NCI-H1694 treated with DMSO at 0.1 percent for 48 hours (cell line): ENCODE data around the gene OPHN1.

ENCODE experiments used
- DNase-seq: peaks from one replicate; lab custom pipeline; 2025; lab: John Stamatoyannopoulos, UW

Gene OPHN1, protein sequence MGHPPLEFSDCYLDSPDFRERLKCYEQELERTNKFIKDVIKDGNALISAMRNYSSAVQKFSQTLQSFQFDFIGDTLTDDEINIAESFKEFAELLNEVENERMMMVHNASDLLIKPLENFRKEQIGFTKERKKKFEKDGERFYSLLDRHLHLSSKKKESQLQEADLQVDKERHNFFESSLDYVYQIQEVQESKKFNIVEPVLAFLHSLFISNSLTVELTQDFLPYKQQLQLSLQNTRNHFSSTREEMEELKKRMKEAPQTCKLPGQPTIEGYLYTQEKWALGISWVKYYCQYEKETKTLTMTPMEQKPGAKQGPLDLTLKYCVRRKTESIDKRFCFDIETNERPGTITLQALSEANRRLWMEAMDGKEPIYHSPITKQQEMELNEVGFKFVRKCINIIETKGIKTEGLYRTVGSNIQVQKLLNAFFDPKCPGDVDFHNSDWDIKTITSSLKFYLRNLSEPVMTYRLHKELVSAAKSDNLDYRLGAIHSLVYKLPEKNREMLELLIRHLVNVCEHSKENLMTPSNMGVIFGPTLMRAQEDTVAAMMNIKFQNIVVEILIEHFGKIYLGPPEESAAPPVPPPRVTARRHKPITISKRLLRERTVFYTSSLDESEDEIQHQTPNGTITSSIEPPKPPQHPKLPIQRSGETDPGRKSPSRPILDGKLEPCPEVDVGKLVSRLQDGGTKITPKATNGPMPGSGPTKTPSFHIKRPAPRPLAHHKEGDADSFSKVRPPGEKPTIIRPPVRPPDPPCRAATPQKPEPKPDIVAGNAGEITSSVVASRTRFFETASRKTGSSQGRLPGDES

DNA sequence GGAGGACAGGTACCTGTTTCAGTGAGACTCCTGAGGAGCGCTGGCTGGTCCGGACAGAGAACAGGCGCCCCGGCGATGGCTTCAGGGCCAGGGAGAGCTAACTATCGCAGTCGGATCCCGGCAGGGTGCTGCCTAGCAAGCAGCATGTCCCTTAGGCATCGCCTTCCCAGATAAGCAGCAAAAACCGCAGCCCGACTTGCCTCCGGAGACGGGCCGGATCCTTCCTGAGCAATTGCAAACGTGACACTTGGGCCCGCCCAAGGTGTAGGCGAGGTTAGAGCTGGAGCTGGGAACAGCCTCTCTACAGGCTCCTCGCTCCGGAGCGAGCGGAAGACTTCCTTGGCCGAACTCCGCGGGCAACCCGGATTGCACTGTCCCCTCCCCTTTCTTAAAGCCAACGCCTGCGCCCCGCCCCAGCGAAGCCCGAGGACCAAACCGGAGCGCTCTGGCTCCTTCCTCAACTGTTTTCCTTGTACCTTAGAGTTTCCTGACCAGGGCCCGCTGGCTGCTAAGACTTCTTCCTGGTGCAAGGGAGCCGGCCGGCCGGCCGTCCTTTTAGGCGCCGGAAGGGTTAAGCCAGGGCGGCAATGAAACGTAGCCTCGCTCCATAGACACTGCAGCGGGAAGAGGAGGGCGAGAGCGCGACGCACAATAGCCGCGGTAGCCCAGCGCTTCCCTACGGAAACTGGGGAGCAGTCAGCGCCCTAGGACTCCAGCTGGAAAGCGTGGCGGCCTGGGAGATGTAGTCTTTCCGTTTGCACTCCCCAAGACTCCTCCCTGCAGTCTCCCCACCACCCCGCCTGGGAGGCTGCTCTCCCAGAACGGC, at the start of gene OPHN1:
Gene OPHN1, minus strand, starts transcription at position 341 of the 826 bp plus-strand sequence. CDS start 475 bp downstream, outside the sequence.
- peak; percentile 17 for DNase-seq

DNA sequence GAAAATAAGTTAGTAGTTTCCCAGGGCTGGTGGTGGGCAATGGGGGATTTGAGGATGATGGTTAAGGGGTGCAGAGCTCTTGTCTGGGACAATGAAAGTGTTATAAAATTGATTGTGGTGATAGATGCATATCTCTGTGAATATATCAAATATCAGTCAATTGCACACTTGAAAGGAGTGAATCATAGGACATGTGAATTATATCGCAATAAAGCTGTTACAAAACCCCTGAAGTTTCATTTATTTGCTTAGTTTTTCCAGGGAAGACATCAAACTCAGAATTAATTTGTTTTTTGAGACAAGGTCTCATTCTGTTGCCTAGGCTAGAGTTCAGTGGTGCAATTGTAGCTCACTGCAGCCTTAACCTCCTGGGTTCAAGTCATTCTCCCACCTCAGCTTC, 47.7 kb upstream of the OPHN1 start:
- DNase-seq: no peak

DNA sequence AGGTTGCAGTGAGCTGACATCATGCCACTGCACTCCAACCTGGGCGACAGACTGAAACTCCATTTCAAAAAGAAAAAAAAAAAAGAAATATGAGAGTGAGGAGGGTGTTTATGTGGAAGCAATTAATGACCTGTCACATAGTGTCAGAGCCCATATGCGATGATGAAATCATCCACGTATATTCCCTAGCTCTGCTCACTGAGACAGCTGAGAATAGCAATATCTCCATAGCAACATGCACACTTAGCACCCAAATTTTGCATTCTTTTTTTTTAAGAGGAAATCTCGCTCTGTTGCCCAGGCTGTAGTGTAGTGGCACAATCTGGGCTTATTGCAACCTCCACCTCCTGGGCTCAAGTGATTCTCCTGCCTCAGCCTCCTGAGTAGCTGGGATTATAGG, 31.5 kb upstream of the OPHN1 start:
- no peak for DNase-seq

DNA sequence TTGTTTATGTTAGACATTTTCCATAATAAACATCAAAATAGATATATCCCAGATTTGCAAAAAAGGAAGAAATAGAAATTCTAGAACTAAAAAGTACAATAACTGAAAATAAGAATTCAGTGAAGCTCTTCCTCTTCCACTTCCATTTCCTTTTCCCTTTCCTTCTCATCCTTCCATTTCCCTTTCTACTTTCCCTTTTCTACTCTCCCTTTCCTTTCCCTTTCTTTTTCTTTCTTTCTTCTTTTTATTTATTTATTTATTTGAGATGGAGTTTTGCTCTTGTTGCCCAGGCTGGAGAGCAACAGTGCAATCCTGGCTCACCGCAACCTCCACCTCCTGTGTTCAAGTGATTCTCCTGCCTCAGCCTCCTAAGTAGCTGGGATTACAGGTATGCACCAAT, 30.6 kb upstream of the OPHN1 start:
- DNase-seq: no peak

DNA sequence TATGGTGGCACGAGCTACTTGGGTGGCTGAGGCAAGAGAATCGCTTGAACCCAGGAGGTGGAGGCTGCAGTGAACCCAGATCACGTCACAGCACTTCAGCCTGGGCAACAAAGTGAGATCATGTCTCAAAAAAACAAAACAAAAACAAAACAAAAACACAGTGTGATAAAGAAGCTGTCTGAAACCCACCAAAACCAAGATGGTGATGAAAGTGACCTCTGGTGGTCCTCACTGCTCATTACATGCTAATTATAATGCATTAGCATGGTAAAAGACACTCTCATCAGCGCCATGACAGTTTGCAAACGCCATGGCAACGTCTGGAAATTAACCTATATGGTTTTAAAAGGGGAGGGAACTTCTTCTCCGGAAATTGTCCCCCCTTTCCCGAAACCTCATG, 29.4 kb upstream of the OPHN1 start:
- DNase-seq: peak; percentile 59

DNA sequence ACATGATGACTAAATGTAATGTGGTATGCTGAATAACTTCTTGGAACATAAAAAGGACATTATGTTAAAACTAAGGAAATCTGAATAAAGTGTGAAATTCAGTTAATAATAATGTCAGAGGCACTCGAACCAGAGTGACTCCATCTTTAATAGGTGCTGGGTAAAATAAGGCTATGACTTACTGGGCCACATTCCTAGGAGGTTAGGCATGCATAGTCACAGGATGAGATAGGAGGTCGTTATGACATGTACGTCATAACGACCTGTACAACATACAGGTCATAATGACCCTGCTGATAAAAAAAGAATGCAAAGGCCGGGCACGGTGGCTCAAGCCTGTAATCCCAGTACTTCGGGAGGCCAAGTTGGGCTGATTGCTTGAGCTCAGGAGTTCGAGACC, 28.9 kb upstream of the OPHN1 start:
- DNase-seq: no peak

DNA sequence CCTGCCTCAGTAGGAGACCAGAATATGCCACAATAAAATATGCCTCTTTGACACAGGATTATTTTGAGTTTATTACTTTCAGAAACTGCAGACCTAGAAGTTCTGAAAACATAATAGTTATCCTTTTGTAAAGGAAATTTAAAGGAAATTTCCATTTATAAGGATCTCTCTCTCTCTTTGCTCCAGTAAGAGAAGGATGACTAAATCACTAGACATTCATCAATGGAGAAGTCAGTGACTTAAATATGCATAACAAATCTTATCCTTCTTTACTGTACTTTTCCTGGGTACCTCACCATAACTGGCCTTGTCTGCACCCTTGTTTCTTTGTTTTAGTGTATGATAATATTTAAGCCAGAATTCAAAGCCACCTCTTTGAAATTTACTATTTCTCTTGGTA, 28.3 kb upstream of the OPHN1 start:
- DNase-seq: no peak

DNA sequence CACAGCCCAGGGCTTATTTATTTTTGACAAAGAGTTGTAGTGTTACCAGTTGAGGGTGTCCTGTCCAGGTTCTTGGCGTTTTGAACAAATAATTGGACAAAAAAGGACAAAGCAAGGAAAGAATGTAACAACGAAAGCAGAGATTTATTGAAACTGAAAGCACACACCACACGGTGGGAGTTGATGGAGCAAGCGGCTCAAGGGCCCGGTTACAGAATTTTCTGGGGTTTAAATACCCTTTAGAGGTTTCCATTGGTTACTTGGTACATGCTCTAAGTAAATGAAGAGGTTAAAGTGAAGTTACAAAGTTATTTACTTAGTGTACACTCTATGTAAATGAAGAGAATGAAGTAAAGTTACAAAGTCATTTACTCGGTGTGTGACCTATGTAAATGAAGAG, 27.8 kb upstream of the OPHN1 start:
- DNase-seq: no peak

DNA sequence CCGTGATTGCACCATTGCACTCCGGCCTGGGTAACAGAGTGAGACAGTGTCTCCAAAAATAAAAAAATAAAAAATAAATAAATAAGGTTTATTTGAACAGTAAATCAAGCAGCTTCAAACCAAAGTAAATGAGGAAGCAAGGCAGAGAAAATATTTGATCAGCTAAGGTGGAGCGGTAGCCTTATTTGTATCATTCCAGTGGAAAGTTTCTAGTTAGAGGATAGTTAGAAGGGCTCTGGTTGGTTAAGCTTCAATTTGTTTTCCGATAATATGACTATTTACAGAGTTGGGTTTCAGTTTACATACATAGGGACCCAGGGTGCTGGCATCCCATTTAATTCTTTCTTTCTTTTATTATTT, 21.8 kb upstream of the OPHN1 start:
- no peak for DNase-seq

DNA sequence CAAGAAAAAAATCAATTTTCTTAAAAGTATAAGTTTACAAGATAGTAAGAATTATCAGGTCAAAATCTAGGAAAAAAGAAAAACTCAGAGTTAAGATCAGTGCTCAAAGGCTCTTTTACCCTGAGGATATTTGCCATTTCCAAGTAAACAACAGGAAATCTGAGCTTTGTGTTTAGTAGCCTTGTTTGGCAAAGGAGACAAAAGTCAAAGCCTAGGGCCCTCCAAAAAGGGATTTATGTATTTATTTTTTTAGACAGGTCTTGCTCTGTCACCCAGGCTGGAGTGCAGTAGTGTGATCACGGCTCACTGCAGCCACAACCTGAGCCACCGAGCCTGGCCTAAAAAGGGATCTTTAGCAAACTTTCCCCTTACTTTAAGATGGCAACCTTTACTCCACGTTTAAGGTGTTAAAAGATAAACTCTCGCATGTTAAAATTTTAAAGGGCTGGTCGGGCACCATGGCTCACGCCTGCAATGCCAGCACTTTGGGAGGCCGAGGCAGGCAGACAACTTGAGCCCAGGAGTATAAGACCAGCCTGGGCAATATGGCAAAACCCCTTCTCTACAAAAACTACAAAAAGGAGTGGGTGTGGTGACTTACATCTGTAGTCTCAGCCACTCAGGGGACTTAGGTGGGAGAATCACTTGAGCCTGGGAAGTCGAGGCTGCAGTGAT, 21.3 kb upstream of the OPHN1 start:
- DNase-seq: no peak

DNA sequence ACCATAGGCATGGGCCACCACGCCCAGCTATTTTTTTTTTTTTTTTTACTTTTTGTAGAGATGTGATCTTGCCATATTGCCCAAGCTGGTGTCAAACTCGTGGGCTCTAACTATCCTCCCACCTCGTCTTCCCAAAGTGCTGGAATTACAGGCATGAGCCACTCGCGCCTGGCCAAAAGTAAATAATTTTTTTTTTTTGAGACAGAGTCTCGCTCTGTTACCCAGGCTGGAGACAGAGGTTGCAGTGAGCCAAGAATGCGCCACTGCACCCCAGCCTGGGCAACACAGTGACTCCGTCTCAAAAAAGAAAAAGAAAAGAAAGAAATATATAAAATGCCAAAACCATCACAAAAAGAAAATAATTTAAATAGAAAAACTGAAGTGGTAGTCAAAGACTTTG, 18.4 kb upstream of the OPHN1 start:
- DNase-seq: no peak

DNA sequence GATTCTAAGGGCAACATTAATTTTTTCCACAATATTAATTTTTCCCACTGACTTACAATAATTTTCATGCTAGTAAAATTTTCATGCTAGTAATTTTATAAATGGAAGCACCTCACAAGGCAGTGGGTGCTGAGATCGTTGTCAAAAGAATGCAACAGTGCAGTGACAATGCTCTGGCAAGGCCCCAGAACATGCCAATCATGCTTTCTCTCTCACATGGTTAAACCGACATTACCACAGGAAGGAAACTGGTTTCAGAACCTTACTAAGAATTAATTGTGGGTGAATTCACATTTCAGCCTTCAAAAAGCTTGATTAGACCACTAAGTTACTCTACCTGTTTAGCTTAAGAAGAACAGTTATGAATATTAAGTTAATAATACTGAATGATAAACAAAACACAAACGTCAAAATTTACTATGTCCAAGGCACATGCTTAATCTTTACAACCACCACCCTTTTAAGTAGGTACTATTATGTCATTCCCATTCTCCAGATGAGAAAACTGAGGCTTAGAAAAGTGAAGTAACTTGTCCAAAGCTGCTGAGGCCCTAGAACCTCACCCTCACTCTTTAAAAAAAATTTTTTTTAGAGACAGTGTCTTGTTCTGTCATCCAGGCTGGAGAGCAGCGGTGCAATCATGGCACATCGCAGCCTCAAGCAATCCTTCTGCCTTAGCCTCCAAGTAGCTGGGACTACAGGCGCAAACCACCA, 10.0 kb upstream of the OPHN1 start:
- no peak for DNase-seq

DNA sequence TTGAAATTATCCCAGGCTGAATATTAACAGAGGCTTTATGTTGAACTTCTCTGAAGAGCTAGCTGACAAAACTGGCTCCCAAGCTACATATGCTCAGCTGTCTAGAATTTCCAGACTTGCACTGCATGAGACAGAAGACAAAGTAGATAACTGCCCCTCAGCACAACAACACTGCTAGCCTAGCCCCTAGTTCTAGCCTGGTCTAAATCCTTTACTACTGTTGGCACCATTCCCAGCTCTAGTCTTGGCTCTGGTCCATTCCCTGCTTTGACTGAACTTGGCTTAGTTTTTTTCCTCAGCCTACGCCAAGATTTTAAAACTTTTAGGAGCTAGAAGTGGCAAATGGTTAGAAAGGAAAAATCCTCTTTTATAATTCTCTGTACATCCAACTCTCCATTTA, 7.6 kb upstream of the OPHN1 start:
- no peak for DNase-seq

DNA sequence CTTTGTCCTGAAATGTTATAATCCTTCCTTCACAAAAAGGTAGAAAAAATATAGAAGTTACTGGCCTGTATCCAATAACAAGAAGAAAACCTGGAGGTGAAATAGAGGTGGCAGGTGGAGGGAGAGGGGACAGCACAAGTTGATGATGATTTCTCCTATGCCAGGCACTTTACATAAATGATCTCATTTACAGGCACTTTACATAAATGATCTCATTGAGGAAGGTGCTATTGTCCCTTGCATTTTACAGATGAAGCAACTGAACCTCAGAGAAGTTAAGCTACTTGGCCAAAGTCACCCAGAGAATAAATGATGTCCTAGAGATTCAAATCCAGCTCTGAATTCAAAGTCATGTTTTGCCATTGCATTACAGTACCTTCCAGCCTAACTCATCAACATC, 7.1 kb upstream of the OPHN1 start:
- DNase-seq: no peak

DNA sequence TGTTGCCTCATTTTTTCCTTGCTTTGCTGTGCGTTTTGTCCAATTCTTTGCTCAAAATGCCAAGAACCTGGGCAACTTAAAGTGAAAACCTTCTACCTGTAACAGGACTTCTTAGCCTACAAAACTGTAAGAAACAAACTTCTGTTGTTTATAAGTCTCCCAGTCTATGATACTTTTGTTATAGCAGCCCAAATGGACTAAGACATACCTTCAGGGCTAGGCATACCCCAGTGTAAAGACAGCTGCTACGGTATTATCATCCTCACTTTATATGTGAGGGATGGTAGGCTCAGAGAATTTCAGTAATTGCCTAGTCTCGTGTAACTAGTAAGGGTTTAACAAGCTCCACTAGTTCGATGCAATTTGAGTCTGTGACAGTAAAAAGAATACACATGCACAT, 6.0 kb upstream of the OPHN1 start:
- DNase-seq: no peak

DNA sequence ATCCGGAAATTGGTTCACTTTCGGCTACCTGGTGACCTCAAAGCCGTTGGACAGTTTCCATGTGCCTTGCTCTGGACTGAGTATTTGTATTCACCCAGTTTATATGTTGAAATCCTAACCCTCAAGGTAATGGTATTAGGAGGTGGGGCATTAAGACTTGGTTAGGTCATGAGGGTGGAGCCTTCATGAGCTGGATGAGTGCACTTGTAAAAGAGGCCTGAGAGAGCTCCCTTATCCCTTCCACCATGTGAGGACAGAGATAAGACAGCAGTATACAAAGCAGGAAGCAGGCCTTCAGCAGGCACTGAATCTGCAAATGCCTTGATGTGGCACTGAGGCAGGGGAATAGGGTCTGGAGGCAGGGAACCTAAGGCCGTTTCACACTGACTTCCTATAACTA, 5.3 kb upstream of the OPHN1 start:
- no peak for DNase-seq

DNA sequence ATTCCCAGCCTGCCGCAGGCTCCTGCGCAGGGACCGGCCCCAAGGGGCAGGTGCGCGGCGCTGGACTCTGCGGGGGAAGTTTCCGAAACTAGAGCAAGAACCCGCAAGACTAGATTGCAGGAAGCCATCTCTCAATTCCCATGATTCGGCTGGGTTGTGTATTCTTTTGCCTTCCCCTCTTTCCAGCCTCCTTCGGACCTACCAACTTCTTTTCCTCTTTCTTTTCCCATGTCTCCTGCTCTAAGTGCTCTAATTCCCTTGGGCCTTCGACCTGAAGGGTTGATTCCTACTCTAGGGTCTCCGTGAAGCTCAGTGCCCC, 645 bp upstream of the OPHN1 start:
- no peak for DNase-seq

DNA sequence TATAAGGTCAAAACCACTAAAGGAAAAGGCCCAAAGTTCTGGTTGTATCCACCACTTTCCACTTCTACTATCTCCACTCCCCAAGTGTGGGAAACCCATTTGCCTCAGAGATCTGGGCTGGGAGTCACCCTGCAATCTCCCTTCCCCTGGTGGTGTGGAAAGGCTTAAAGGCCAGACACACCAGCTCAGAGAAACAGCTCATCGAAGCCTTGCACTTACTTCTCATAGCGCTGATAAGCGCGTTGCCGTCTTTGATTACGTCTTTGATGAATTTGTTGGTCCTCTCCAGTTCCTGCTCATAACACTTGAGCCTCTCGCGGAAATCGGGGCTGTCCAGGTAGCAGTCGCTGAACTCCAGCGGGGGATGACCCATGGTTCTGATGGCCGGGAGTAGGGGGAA, 647 bp downstream of the OPHN1 start:
- no peak for DNase-seq

DNA sequence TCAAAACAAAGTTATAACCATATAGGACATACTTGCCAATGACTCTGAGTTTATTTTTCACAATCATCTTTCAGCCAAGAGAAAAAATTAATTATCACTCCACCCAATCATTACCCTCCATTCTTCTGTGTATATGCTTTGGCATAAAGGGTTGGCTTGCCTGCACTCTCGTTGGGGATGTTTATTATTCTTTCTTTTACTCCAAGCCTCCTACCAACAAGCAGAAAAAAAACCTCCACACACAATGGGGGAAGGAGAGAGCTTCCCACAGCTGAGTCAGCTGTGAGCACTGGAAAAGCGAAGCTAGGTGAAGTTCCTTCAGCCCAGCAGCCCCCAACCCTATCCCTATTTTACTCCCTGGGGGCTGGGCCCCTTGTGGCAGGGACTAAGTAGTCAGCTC, 1.5 kb downstream of the OPHN1 start:
- no peak for DNase-seq

DNA sequence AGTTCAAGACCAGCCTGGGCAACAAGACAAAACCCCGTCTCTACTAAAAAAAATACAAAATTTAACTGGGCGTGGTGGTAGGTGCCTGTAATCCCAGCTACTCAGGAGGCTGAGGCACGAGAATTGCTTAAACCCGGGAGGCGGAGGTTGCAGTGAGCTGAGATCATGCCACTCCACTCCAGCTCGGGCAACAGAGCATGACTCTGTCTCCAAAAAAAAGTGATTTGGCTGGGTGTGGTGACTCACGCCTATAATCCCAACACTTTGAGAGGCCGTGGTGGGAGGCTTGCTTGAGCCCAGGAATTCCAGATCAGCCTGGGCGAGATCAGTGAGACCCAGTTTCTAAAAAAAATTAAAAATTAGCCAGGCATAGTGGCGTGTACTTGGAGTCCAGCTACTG, 4.1 kb downstream of the OPHN1 start:
- no peak for DNase-seq

DNA sequence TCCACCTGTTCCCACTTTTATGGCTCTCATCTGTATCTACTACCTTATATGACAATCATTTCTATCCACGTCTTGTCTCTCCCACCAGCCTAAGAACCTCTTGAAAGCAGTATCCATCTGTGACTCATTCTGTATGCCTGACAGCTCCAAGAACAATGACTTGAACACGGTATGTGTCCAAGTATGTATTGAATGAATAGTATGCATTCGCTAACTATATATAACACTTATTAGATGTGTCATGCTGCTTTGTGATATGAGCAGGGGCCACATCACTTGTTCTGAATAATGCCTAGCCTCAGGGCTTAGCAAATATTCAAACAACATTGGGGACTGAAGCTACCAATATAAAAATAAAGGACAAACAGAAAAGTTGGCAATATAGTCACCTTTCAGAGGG, 4.9 kb downstream of the OPHN1 start:
- no peak for DNase-seq

DNA sequence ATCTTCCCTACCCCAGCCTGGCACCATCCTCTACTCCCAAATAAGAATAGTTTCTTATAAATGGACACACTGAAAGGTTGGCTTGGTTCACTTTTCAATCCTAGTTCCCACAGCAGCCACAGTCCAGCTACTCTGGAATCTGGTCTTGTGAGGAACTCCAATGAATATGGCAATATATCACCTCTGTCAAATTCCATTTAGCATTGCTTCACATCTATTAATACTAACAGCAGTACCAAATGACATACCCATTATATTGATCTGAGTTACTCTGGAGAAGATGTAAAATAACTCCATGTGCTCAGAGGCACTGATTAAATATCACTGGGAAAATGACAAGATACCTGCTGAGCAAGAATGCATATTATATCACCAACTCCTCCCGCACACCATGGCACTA, 8.6 kb downstream of the OPHN1 start:
- no peak for DNase-seq
